ENCODE results near the gene LRCH2.

The LRCH2 gene

DNA sequence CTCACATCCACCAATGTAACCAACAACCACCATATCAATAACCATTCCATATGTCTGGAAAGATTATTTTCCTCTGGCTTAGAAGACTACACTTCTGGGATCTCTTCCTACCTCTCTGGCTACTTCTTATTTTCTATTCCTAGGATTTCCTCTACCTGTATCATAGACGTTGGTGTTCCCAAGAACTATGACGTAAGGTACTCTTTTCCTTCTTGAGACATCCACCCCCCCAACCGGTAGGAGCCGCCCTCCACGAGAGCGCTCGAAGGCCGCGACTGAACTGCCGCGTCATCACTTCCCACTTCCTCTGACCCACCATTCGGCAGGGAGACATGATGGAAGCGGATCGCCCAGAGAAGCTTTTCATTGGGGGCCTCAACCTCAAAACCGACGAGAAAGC, 44.8 kb downstream of the LRCH2 start, which contains the start of gene RBMXL3:
Gene RBMXL3, plus strand, starts transcription at position 301 of the 400 bp plus-strand sequence. Its CDS starts 32 bp downstream, at position 333.
- Histone ChIP-seq H2AFZ (ENCODE audit: low read length) (no peak within 1 kb of the TSS), H3K27ac (ENCODE audit: low read depth, low read length, poor library complexity, severe bottlenecking) (no peak within 1 kb of the TSS), H3K4me1 (ENCODE audit: insufficient read depth, low read length, severe bottlenecking) (no peaks in the 10 kb centered on the region), H4K20me1 (ENCODE audit: insufficient read depth, low read length) (no peaks in the 10 kb centered on the region), H3K9me2 (ENCODE audit: low read depth, low read length) (no peaks in the 10 kb centered on the region), H3K9me3 (ENCODE audit: low read length) (no peaks in the 10 kb centered on the region), H3K4me3 (ENCODE audit: low read depth, low read length, poor library complexity, severe bottlenecking) (no peak within 1 kb of the TSS), H3K79me2 (ENCODE audit: insufficient read depth, low read length) (no peaks in the 10 kb centered on the region), H3K36me3 (ENCODE audit: insufficient read depth, low read length) (no peaks in the 10 kb centered on the region), H3K4me2 (ENCODE audit: low read length) (no peak within 1 kb of the TSS), H3K27me3 (ENCODE audit: insufficient read depth, low read length) (no peaks in the 10 kb centered on the region), H3K9ac (ENCODE audit: low read length) (no peak within 1 kb of the TSS), H3F3A (ENCODE audit: insufficient read depth, low read length) (no peaks in the 10 kb centered on the region)
- TF ChIP-seq EZH2 (IDR thresholded peaks at IDR 0.05; ENCODE audit: borderline replicate concordance, low read length), result no peak
- TF ChIP-seq, protein P1, sequence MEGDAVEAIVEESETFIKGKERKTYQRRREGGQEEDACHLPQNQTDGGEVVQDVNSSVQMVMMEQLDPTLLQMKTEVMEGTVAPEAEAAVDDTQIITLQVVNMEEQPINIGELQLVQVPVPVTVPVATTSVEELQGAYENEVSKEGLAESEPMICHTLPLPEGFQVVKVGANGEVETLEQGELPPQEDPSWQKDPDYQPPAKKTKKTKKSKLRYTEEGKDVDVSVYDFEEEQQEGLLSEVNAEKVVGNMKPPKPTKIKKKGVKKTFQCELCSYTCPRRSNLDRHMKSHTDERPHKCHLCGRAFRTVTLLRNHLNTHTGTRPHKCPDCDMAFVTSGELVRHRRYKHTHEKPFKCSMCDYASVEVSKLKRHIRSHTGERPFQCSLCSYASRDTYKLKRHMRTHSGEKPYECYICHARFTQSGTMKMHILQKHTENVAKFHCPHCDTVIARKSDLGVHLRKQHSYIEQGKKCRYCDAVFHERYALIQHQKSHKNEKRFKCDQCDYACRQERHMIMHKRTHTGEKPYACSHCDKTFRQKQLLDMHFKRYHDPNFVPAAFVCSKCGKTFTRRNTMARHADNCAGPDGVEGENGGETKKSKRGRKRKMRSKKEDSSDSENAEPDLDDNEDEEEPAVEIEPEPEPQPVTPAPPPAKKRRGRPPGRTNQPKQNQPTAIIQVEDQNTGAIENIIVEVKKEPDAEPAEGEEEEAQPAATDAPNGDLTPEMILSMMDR (IDR thresholded peaks at IDR 0.05; ENCODE audit: low read length), result no peak

DNA sequence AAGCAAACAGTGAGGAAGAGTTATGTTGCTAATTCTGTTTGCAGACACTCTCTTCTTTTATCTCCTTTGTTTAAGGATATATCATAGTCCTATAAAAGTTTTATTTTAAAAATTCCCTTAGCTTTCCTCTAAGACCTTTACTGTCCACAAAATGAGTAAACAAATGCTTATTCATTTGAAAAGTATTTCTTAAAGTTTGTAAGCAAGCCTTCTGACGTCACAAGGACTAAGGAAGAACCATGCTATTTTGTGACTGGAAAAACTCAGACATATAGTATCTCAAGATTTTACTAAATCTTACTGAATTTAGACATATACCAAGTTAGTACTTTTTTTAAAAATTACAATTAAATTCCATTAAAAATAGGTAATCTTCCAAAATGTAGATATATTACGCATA, 49.9 kb downstream of the LRCH2 start:
- Histone ChIP-seq H3K27ac (ENCODE audit: low read depth, low read length, poor library complexity, severe bottlenecking) (no peak overlapping the region), H3K27me3 (ENCODE audit: insufficient read depth, low read length) (no peaks in the 10 kb centered on the region), H3F3A (ENCODE audit: insufficient read depth, low read length) (no peaks in the 10 kb centered on the region), H3K79me2 (ENCODE audit: insufficient read depth, low read length) (no peaks in the 10 kb centered on the region), H3K4me1 (ENCODE audit: insufficient read depth, low read length, severe bottlenecking) (no peaks in the 10 kb centered on the region), H3K36me3 (ENCODE audit: insufficient read depth, low read length) (no peaks in the 10 kb centered on the region), H3K9me3 (ENCODE audit: low read length) (no peaks in the 10 kb centered on the region), H3K9me2 (ENCODE audit: low read depth, low read length) (no peaks in the 10 kb centered on the region), H3K4me3 (ENCODE audit: low read depth, low read length, poor library complexity, severe bottlenecking) (no peak overlapping the region), H3K4me2 (ENCODE audit: low read length) (no peak overlapping the region), H2AFZ (ENCODE audit: low read length) (no peak overlapping the region), H4K20me1 (ENCODE audit: insufficient read depth, low read length) (no peaks in the 10 kb centered on the region), H3K9ac (ENCODE audit: low read length) (no peak overlapping the region)
- no peak for TF ChIP-seq EZH2 (IDR thresholded peaks at IDR 0.05; ENCODE audit: borderline replicate concordance, low read length)
- TF ChIP-seq, protein P1 (IDR thresholded peaks at IDR 0.05; ENCODE audit: low read length), result no peak

DNA sequence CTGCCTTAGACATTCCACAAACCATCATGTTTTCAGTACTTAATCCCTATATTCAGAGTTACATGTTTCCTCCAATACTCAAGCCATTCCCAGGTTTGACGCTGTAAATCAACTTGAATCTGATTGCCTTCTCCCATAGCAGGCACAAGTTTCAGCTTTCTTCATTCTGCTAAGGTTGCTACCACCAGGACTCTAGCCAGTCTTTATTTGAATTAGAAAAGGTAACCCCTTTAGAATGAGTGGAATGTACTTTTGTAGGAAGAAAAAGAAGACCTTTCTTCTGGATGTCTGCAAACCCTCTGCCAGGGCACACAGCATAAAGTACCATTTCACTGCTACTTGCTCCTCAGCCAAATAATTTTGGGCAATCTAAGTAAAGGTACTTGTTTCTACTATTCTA, 55.4 kb downstream of the LRCH2 start:
- Histone ChIP-seq H2AFZ (ENCODE audit: low read length) (no peak overlapping the region), H4K20me1 (ENCODE audit: insufficient read depth, low read length) (no peaks in the 10 kb centered on the region), H3F3A (ENCODE audit: insufficient read depth, low read length) (no peaks in the 10 kb centered on the region), H3K27me3 (ENCODE audit: insufficient read depth, low read length) (no peaks in the 10 kb centered on the region), H3K9me3 (ENCODE audit: low read length) (no peaks in the 10 kb centered on the region), H3K27ac (ENCODE audit: low read depth, low read length, poor library complexity, severe bottlenecking) (no peak overlapping the region), H3K4me3 (ENCODE audit: low read depth, low read length, poor library complexity, severe bottlenecking) (no peak overlapping the region), H3K9me2 (ENCODE audit: low read depth, low read length) (no peaks in the 10 kb centered on the region), H3K9ac (ENCODE audit: low read length) (no peak overlapping the region), H3K36me3 (ENCODE audit: insufficient read depth, low read length) (no peaks in the 10 kb centered on the region), H3K4me1 (ENCODE audit: insufficient read depth, low read length, severe bottlenecking) (no peaks in the 10 kb centered on the region), H3K79me2 (ENCODE audit: insufficient read depth, low read length) (no peaks in the 10 kb centered on the region), H3K4me2 (ENCODE audit: low read length) (no peak overlapping the region)
- TF ChIP-seq, protein P1 (IDR thresholded peaks at IDR 0.05; ENCODE audit: low read length), result no peak
- no peak for TF ChIP-seq EZH2 (IDR thresholded peaks at IDR 0.05; ENCODE audit: borderline replicate concordance, low read length)
